Hypothalamus (tissue), 51 donors: ENCODE data around the gene ZSCAN22.
A peak's percentile ranks its signal among the peaks of the same experiment; 100 is the strongest.
"Not testable (repeated sequence)": the region's sequence is repeated elsewhere in the genome, so short reads cannot be mapped to it uniquely, and the experiment has no call there.

Experiments
- DNase-seq, 51 donors: peaks; one replicate each; lab custom pipeline; 2025; lab: John Stamatoyannopoulos, UW

Gene ZSCAN22

DNA sequence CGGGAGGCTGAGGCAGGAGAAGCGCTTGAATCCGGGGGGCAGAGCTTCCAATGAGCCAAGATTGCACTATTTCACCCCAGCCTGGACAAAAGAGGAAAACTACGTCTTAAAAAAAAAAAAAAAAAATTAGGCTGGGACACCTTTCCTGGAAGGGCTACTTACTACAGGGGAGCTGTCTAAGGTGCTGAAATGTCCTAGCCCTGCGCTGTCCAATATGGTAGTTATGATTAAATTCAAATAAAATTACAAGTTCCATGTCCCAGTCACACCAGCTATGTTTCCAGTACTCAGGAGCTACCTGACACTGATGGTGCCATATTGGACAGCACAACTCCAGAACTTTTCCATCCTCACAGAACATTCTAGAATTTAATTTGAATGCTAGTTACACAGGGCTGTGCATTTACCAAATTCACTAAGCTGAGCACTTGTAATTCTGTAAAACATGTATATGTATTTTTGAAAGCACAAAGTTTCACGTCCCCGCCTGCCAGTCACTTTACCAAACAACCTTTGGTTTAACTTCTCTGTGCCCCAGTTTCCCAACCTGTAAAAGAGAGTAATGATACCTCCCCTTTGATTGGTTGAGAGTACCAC is 9.2 kb upstream of the ZSCAN22 start:
- no peak for DNase-seq

DNA sequence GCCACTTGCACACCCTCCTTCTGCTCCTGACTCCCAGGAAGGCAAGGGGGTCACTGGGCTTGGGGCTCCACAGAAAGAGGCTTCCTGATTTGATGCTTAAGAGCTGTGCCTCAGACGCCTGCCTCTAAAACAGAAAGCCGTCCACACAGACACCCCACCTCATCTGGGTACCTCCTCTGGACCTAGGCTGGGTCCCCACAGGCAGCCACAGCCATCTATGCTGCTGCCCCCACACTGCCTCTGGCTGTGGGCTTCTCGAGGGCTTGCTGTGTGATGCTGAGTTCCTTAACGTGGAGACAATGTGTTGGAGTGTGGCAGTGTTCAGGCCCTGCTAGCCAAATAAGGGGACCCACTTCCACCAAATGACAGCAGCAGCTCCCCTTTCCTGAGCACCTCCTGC is 8.5 kb upstream of the ZSCAN22 start:
- no peak for DNase-seq

DNA sequence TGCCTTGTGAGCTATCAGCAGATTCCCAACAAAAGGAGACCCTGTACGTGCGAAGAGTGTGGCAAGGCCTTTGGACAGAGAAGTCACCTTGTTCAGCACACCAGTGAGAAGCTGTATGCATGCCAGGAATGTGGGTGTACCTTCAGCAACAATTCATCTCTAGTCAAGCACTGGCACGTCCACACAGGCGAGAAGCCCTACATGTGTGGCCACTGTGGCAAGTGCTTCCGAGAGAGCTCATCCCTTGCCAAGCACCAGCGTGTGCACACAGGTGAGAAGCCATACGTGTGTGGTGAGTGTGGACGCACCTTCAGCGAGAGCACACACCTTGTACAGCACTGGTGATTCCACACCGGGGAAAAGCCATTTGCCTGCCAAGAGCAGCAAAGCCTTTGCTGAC is 7.6 kb upstream of the ZSCAN22 start:
- DNase-seq = no peak

DNA sequence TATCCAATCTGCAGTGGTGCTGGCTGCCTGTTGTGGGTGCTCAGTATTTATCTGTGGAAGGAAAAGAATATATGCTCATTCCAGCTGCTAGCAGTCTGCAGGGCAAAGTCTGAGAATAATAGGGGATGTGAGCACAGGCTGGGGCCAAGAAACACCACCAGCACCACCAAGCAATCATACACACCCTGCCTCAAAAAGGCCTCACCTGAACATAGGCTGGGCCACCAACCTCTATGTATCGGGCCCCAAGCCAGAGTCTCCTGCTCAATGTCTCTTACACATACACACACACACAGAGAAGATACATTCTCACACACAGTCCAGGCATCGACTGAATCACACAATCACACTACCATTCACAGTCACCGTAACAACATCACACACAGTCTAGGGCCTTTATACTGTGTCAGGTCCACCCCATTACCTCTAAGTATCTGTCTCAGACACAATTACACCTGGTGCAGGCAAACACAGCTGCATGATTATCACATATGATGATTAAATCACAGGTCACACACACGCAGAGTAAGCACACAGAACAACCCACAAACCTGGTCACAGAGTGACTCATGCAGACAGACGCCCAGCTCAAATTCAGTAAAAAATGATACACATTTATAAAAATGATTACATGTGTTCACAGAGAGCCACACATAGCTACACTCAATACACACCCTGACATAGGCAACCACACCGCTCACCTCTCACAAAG is 1.3 kb upstream of the ZSCAN22 start:
- DNase-seq = peak in 1 of 51 donors; percentile 18

DNA sequence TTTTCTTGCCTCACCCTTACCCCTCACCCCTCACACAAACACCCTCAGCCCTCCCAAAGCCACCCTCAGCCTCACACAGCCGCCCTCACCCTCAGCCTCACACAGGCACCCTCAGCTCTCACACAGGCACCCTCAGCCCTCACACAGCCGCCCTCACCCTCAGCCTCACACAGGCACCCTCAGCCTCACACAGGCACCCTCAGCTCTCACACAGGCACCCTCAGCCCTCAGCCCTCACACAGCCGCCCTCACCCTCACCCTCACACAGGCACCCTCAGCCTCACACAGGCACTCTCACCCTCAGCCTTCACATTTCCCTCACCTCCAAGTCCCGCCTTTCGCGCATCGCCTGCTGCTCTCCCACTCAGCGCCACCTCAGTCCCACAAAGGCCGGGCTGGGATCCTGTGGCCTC is 287 bp upstream of the ZSCAN22 start:
- no peak for DNase-seq

DNA sequence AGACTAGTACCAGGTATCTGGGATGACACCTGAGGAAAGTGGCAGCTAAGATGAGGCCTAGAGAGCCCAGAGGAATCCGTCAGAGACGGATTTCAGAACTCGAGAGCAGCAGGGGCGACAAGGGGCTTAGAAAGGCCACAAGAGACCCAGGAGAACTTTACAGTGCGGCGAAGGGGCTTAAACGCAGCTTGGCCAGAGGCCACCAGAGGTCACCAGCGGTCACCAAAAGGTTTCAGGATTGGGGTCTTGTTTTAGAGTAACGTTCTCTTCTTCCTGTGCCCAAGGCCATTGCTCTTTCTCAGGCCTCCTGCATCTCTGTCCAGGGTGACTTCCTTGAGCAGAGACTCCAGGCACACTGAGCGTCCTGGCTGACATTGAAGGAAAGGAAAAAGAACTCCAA is 2.2 kb downstream of the ZSCAN22 start:
- no peak for DNase-seq

DNA sequence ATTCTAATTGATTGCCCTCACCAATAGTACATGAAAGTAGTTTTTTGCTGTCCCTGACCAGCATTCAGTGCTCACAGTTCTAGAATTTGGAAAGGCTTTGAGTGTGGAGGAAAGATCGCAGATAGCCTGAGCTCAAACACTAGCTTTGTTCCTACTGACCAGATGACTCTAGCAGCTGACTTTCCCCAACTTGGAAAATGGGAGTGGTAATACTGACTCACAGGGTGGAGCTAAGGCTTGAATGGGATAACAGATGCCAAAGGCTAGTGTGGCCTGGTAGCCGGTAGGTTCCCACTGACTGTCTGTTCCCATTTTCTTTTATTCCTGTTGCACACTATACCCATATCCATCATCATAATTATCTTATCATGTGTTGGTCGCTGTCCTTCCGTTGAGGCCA is 3.7 kb downstream of the ZSCAN22 start:
- DNase-seq = peak in 26 of 51 donors; percentile 1 to 76 (median 44)

DNA sequence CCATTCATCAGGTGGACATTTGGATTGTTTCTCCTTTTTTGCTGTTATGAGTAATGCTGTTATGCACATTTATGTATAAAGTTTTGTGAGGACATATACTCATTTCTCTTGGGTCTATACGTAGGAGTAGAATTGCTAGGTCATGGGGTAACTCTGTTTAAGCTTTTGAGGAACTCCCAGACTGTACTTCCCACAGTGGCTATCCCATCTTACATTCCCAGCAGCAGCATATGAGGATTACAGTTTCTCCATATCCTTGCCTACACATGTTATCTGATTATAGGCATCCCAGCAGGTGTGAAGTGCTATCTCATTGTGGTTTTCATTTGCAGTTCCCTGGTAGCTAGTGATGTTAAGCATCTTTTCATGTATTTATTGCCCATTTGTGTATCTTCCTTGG is 5.9 kb downstream of the ZSCAN22 start:
- no peak for DNase-seq

DNA sequence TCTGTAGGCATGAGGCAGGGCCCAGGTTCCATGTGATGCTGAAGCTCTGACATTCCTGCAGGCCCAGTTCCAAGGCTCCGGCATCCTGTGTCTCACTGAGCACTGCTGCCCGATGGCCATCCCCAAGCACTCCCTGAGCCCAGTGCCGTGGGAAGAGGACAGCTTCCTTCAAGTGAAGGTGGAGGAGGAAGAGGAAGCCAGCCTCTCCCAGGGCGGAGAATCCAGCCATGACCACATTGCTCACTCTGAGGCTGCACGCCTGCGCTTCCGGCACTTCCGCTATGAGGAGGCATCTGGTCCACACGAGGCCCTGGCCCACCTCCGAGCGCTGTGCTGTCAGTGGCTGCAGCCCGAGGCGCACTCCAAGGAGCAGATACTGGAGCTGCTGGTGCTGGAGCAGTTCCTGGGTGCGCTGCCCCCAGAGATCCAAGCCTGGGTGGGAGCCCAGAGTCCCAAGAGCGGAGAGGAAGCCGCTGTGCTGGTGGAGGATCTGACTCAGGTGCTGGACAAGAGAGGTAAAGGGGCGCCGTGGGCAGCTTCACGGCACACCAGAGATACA is 8.0 kb downstream of the ZSCAN22 start:
- DNase-seq = no peak

DNA sequence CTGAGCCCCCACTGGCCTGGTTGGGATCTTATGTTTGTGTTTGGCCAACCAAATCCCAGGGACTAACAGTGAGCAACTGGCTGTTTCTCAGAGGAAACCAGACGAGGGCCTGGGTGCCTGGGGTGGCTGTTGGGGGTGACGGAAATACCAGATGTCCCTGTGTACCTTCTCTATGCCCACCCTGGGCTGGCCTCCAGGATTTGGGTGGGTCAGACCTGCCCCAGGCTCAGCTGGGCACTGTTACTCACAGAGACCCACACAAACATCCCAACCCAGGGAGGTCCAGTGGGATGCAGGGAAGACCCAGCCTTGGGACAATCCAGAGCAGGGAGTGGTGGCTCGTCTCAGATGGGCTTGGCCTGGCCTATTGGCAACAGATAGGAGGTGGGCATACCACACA is 8.8 kb downstream of the ZSCAN22 start:
- DNase-seq = no peak

DNA sequence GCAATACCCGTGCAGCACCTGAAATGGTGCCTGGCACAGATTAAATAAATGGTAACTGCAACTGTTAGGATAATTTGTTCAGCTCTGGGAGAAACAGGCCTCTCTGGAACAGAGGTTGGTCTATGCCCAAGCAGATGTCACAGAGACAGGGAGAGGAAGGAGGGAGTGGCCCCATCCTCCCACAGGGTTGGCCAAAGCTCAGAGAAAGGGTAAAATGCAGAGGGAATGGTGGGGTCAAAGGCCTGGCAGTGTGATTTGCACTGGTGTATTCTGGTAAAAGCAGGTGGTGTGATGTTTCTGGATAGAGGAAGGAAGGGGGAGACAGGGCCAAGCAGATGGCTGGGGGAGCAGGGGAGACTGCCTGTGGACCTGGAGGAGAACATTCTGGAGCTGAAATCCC is 9.4 kb downstream of the ZSCAN22 start:
- no peak for DNase-seq

DNA sequence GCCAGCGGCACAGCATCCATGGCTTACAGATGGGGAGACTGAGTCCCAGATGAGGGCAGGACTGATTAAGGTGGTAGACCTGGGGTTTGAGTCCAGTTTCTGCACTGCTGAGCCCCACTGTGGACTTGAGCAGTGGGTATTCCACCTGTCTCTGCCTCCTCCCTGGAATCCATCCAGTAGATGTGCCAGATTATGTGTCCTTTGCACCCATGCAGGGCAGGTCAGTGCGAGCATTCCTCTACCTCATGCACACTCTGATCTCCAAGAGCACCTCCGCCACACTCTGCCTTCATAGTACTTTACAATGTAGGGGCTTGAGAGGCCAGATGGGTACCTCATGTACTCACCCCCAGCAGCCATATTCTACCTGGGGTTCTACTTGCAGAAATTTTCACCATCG is 10.0 kb downstream of the ZSCAN22 start:
- DNase-seq = no peak

DNA sequence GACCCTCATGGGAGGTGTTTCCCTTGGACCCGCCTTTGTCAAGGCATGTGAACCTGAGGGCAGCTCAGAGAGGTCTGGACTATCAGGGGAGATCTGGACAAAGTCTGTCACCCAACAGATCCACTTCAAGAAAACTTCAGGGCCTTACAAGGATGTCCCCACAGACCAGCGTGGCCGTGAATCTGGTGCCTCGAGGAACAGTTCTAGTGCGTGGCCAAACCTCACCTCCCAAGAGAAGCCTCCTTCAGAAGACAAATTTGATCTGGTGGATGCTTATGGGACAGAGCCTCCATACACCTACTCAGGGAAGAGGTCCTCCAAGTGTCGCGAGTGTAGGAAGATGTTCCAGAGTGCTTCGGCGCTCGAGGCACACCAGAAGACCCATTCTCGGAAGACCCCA is 11.5 kb downstream of the ZSCAN22 start:
- DNase-seq = no peak

DNA sequence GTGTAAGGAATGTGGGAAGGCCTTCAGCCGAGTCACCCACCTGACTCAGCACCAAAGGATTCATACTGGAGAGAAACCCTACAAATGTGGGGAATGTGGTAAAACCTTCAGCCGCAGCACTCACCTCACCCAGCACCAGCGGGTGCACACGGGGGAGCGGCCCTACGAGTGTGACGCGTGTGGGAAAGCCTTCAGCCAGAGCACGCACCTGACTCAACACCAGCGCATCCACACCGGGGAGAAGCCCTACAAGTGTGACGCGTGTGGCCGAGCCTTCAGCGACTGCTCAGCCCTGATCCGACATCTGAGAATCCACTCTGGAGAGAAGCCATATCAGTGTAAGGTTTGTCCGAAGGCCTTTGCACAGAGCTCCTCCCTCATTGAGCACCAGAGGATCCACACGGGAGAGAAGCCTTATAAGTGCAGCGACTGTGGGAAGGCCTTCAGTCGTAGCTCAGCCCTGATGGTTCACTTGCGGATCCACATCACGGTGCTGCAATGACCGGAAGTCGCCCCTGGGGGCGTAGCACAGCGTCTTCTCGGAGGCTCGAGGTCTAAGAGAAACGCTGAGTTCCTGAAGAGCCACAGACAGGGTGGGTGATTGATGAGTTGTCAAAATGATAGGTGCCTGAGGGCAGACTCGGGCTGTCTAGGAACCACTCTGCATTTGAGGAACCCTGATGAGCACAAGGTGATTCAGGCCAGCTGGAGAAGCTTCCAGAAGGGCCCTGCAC is 12.2 kb downstream of the ZSCAN22 start:
- DNase-seq = no peak

DNA sequence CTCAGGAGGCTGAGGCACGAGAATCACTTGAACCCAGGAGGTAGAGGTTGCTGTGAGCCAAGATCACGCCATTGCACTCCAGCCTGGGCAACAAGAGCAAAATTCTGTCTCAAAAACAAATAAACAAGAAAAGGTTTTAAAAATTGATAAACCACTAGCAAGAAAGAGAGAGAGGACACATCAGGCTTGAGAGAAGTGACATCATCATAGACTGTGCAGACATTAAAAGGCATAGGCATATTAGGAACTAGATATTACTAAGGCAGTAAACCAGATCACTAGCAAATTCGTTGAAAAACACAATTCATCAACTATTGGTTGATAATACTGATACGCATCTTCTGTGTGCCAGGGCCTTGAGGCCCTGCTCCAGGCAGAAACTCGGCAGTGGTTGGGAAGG is 18.8 kb downstream of the ZSCAN22 start:
- no peak for DNase-seq

DNA sequence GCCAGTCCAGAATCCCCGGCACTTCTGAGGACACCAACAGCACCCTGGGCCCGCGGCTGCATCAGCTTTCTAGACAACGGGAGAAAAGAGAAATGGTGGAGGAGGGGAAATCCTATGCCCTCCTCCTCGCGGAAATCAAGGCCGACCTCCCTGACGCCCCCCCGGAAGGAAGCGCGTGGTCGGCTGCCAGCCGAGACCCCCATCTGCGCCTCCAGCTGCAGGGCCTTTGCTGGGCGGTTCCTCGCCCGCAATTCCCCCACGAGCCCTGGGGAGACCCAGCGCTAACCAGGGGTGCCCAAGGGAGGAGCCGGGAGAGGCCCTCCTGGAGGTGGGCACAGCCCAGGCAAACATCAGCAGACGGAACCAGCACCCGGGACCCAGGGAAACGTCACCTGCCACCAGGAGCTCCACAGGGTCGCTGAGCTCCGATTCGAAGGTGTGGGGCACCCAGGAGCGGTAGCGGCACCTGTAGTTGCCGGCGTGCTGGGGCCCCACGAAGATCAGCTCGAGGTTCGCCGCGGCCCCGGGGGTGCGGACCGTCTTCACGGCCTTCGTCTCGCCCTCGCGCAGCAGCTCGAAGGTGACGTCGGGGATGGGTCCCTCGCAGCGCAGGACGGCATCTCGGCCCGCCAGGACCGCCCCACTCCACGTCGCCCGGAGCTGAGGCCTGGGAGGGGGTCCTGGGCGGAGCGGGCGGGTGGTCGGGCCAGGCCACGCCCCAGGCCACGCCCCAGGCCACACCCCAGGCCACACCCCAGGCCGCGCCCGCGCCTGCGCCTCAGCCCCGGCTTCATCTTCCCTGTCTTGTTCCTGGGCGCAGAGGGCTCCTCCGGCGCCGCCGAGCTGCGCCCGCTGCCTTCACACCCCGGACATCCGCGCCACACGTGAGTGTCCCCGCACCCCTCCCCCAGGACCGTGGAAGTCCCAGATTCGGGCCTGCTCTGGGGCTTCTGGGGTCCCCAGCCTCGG is 20.5 kb downstream of the ZSCAN22 start:
- DNase-seq = peak in 48 of 51 donors; percentile 7 to 86 (median 55)

DNA sequence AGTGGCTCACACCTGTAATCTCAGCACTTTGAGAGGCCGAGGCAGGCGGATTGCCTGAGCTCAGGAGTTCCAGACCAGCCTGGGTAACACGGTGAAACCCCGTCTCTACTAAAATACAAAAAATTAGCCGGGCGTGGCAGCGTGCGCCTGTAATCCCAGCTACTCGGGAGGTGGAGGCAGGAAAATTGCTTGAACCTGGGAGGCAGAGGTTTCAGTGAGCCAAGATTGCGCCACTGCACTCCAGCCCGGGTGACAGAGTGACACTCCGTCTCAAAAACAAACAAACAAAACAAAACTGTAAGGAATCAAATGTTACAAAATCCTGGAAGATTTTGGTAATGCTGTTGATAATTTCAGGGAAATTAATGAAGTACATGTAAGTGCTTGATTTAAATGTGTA is 21.3 kb downstream of the ZSCAN22 start:
- not testable (repeated sequence) for DNase-seq

DNA sequence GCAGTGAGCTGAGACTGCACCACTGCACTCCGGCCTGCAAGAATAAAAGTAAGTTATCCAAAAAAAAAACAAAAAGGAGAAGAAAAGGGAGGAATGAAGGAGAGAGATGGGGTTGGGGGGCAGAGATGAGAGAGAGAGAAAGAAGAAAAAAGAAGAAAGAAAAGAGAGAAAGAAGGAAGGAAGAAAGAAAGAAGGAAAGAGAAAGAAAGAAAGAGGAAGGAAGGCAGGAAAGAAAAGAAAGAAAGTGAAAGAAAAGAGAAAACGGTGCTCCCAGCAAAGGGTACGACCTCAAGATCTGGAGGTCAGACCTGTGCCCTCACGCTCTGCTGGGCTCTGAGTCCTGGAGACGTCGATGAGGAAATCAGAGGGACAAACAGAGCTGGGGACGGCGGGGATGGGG is 22.8 kb downstream of the ZSCAN22 start:
- DNase-seq = no peak

DNA sequence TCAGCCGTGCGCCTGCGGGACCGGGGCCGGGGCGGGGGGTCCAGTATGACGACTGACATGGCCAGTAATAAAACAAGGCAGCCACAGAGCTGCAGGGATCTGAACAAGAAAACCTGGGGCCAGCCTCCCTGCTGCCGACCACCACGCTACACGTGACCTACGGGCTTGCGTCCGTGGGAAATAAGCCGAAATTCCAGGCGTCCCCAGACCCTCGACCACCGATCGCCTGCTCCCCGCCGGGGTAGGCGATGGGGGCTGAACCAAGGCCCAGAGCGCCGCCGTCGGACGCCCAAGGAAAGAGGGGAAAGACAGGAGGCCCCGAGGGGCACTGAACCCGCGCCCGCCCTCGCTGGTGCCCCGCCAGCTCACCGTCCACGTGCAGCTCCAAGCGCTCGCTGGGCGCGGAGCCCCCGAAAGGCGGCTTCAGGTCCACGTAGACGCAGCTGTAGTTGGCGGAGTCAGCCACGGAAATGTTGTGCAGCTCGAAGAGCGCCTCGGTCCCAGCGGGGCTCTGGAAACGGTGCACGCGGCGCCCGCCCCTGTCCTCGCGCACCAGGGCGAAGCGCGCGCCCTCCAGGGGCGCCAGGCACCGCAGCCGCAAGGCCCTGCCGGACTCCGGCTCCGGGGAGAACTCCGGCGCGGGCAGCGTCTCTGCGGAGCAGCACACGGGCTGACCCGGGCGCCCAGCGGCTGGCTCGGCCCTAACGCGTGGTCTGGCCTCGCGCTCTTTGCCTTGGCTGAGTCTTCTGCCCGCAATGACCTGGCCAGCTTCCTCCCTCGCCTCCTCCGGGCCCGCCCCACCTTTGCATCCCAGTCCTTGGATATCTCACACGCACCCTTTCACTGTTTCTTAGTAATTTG is 23.4 kb downstream of the ZSCAN22 start:
- DNase-seq = no peak
